KOPT-K1 (cell line): ENCODE measurements around the gene HSD11B1.

Source experiments
- H3K27ac ChIP-seq: fragments of 200-600 bp; sonication (generic); 2 replicates; pipeline ENCODE4 v1.5.1; 2016; ENCODE audit warnings: antibody characterized with exemption, mild to moderate bottlenecking, low read depth, low read length; ENCODE audit not compliant: poor library complexity, severe bottlenecking
- H3K36me3 ChIP-seq: fragments of 200-600 bp; sonication (generic); 2 replicates; pipeline ENCODE4 v1.5.1; 2017; ENCODE audit warnings: antibody characterized with exemption, mild to moderate bottlenecking, low read length, moderate library complexity; ENCODE audit not compliant: insufficient read depth
- H3K9me3 ChIP-seq: fragments of 200-600 bp; sonication (generic); 2 replicates; pipeline ENCODE4 v1.5.1; 2017; ENCODE audit warnings: antibody characterized with exemption, low read length, mild to moderate bottlenecking; ENCODE audit not compliant: insufficient read depth, poor library complexity, severe bottlenecking

The HSD11B1 gene

DNA sequence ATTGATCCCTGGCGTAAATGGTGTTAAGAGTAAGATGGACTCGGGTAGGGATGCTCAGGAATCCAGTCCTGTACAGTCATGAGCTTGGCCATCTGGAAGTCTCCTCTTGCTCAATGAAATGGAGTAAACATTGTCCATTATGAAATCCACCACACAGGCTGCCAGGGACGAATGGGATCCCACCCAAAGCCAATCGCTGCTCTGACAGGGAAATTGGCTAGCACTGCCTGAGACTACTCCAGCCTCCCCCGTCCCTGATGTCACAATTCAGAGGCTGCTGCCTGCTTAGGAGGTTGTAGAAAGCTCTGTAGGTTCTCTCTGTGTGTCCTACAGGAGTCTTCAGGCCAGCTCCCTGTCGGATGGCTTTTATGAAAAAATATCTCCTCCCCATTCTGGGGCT, at the start of gene HSD11B1:
HSD11B1 (plus strand) TSS at position 263 of the 400 bp plus-strand sequence; CDS start at position 360, 97 bp downstream.
- Histone ChIP-seq H3K27ac (no peak within 1 kb of the TSS), H3K9me3 (no peaks in the 10 kb centered on the region), H3K36me3 (no peaks in the 10 kb centered on the region)

- no peak overlapping the region for H3K27ac ChIP-seq
- H3K36me3 ChIP-seq: no peaks in the 10 kb centered on the region
- H3K9me3 ChIP-seq: no peaks in the 10 kb centered on the region
Observed at GRCh38 chr1:209655411-209656231, 49.0 kb upstream of the HSD11B1 start.

DNA sequence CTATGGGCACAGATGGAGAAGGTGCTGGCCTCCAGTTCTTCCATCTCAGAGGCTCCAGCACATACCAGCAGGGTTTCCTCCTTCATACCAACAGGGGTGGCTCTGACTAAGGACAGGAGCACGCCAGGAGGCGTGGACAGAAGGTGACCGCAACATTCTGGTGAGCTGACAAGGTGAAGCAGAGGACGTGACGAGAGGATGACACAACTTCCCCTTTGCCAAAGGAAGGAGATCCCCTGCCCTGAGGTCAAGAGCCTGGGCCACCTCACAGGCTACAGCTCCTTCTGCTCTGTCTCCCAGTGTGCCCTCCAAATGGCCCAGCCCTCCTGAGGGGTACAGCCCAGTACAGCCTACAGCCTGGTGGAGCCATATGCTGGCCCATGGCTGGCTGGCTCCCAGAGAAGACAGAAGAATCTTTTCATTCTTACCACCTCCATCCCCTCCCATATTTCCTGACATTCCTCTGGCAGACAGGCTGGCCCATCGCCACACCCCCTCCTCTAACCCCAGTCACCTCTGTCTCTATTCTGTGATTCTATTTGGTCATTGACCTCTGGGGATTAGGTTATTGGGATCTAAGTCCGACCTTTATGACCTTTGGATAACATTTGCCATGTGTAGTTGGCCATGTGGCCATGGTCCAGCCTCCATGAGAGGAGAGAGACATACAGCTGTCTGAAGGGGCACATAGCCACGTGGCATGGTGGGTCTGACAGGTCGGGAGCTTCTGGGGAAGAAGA, 47.3 kb upstream of the HSD11B1 start:
- H3K27ac ChIP-seq: no peak overlapping the region

GRCh38 chr1:209657918-209658317, 46.7 kb upstream of the HSD11B1 start:
- H3K27ac ChIP-seq: no peak overlapping the region
- no peaks in the 10 kb centered on the region for H3K9me3 ChIP-seq
- H3K36me3 ChIP-seq: no peaks in the 10 kb centered on the region

More for the DNA sequence above, 47.3 kb upstream of the HSD11B1 start:
- Histone ChIP-seq H3K9me3 (no peaks in the 10 kb centered on the region), H3K36me3 (no peaks in the 10 kb centered on the region)

- Histone ChIP-seq H3K36me3 (no peaks in the 10 kb centered on the region), H3K9me3 (no peaks in the 10 kb centered on the region), H3K27ac (no peak overlapping the region)
Observed at GRCh38 chr1:209659909-209660308, 44.7 kb upstream of the HSD11B1 start.

GRCh38 chr1:209661071-209661470, 43.6 kb upstream of the HSD11B1 start:
- Histone ChIP-seq H3K9me3 (no peaks in the 10 kb centered on the region), H3K27ac (no peak overlapping the region), H3K36me3 (no peaks in the 10 kb centered on the region)

GRCh38 chr1:209662879-209663327, 41.7 kb upstream of the HSD11B1 start:
- Histone ChIP-seq H3K27ac (no peak overlapping the region), H3K9me3 (no peaks in the 10 kb centered on the region), H3K36me3 (no peaks in the 10 kb centered on the region)

- H3K36me3 ChIP-seq: no peaks in the 10 kb centered on the region
- H3K27ac ChIP-seq: no peak overlapping the region
- H3K9me3 ChIP-seq: no peaks in the 10 kb centered on the region
Observed at GRCh38 chr1:209667103-209667502, 37.5 kb upstream of the HSD11B1 start.

- Histone ChIP-seq H3K9me3 (no peaks in the 10 kb centered on the region), H3K27ac (no peak overlapping the region), H3K36me3 (no peaks in the 10 kb centered on the region)
Observed at GRCh38 chr1:209667708-209668107, 36.9 kb upstream of the HSD11B1 start.

DNA sequence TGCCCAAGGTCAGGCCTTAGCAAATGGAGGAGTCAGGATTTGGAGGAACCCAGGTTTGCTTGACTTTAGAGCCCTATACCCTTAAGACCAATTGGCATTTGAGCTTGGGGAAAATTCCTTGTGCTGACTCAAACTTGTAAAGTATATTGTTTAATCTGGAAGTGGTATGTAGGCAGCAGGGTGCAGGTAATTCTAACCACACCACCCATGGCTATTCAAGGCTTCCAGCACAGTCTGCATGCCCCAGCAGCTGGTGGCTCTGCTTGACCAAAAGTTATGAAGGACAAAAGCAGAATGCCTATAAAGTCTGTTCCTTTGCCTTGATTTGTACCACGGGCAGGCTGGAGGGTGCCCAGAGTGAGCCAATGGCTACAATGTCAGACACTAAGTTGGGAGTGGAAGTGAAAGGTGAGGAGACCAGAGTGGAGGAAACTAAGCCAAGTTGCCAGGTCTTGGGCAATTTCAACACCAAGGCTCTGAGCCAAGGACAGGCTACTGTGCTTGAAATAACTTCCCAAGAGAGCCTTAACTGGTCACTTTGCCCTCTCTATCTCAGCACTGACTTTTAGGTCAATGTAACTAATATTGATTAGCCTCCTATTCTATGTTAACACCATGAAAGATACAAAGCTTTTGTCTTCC, 34.1 kb upstream of the HSD11B1 start:
- Histone ChIP-seq H3K36me3 (no peaks in the 10 kb centered on the region), H3K9me3 (no peaks in the 10 kb centered on the region), H3K27ac (no peak overlapping the region)

DNA sequence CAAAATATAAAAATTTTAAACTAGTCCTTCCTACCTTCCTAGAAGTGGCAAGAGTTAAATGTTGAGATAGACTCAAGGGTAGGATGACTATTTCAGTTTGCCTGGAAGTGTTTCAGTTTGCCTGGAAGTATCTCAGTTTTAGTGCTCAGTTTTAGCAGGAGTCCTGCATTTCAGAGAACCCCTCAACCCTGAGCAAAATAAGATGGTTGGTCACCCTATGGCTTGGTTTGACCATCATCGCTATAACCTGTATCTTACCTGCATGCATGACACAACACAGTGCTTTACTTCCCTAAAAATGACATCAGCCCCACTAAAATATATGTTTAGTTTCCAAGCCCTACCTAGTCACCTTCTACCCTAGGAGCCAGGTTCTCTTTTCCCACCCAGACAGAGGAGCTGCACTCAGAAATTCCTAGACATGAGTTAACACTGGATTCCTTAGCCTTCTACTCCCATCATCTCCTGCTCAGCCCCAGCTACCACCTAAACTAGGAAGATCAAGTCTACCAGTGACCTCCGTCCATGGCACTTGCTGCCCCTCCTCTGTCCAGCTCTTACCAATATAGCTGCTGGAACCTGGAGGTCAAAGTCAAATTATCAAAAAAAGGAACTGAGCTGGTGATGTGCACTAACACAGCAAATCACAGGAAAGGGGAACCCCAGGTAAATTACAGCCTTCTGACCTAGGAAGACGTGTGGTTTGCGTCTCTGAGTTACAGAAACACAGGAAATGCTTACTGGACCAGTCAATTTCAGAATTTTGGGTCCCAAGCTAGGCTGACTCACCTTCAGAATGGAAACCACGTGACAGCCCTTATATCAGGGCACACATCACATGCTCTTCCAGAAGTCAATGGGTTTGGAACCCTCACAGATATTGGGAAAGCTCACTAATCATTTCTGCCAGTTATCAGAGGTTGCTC, 31.7 kb upstream of the HSD11B1 start:
- Histone ChIP-seq H3K9me3 (no peaks in the 10 kb centered on the region), H3K27ac (no peak overlapping the region), H3K36me3 (no peaks in the 10 kb centered on the region)

DNA sequence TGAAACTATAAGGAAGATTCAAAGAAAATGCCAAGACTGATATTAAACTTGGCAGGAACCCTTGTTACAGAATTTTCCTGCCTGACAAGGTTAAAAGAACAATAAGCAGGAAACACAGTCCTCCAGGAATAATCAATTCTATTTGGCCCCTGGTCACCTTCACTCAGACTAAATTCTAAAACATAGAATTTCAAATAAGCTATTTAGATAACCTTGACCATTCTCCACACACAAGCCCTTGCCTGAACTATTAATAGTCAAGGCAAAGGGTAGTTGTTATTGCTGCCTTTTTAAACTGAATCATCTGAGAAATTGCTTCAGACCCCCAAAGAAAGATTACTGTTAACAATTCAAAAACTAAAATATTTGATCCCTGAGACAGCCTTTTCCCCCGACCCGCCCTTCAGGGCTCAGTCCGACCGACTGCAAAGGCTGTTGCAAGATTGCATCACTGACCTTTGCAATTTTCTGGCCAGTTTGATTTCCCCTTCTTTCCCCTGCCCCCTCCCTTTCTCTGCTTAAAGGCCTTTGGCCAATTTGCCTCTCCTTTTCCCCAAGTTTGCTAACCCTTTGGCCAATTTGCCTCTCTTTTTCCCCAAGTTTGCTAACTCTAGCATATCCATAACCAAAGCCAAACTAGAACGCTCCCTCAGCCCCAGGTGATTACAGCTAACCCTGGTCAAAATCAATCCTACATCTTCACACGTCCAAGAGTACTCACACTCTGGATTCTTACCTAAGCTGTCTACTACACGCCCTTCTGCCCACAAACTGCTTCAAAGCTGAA, 30.8 kb upstream of the HSD11B1 start:
- H3K27ac ChIP-seq: no peak overlapping the region
- H3K36me3 ChIP-seq: no peaks in the 10 kb centered on the region
- H3K9me3 ChIP-seq: no peaks in the 10 kb centered on the region

DNA sequence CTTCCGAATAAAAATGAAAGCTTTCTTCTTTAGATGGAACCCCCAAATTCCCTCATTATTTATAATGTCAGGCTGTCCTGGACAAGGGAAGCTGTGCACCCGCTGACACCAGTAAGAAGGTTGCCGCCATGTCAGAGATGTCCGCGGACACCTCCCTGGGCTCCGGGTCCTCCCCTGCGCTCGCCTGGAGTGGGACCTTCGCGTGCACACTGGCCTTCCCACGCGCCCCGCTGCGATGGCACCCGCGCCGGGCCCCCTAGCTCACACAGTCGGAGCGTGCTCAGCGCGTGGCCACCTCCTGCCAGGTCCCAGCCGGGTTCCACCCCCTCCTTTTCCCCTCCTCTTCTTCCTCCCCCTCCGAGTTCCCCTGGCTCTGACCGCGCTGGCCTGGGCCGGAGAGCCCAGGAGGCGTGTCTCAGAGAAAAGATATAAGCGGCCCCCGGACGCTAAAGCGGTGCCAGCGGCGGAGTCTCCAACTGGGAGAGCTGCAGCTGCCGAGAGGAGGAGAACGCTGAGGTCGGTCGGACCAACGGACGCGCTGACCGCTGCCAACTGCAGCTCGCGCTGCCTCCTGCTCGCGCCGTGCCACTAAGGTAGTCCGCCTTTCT, 29.6 kb upstream of the HSD11B1 start, which contains the start of gene G0S2:
G0S2 (plus strand) TSS at position 456 of the 608 bp plus-strand sequence. CDS start 273 bp downstream, outside the sequence.
- Histone ChIP-seq H3K36me3 (no peaks in the 10 kb centered on the region), H3K9me3 (no peaks in the 10 kb centered on the region), H3K27ac (no peak within 1 kb of the TSS)
